GM18951 (cell line): ENCODE results near the gene OPA3.

Experiments
- POLR2A ChIP-seq: IDR thresholded peaks from 4 replicates; pipeline ENCODE4 v1.6.1; 2011; ENCODE audit warnings: mild to moderate bottlenecking; ENCODE audit not compliant: insufficient read length, insufficient read depth; ENCODE audit errors: extremely low read depth
- in situ Hi-C: fragments of 300-500 bp; cut with MboI; formaldehyde crosslinking; loops from one replicate; pipeline ENCODE4 v1.12.0; 2022; ENCODE audit warnings: low sequenced_read_pairs, mixed read lengths, inconsistent platforms; ENCODE audit not compliant: unreplicated experiment

Gene OPA3

GRCh38 chr19:45505151-45505995 is 79.2 kb downstream of the OPA3 start:
- in situ Hi-C loops: no loop called here
- TF ChIP-seq POLR2A: no peak

- in situ Hi-C loops: no loop called here
- TF ChIP-seq POLR2A: no peak
Observed at GRCh38 chr19:45503909-45504308, 80.7 kb downstream of the OPA3 start.

- TF ChIP-seq POLR2A: no peak
- in situ Hi-C loops: no loop called here
Observed at GRCh38 chr19:45502111-45502510, 82.5 kb downstream of the OPA3 start.

GRCh38 chr19:45501730-45502014 is 82.9 kb downstream of the OPA3 start:
- TF ChIP-seq POLR2A: no peak
- in situ Hi-C loops: no loop called here

- TF ChIP-seq POLR2A: no peak
- in situ Hi-C loops: no loop called here
Observed at GRCh38 chr19:45500918-45501729, 83.5 kb downstream of the OPA3 start.

- no peak for TF ChIP-seq POLR2A
- in situ Hi-C loops: no loop called here
Observed at GRCh38 chr19:45499196-45500180, 85.1 kb downstream of the OPA3 start.

GRCh38 chr19:45498411-45499195 is 86.0 kb downstream of the OPA3 start, which contains the start of gene PPM1N:
Gene PPM1N, plus strand, starts transcription at chr19:45498443. Its CDS starts 30 bp downstream, at chr19:45498473.
- TF ChIP-seq POLR2A: peak; percentile 24
- in situ Hi-C loops: no loop called here

GRCh38 chr19:45497791-45498190 is 86.8 kb downstream of the OPA3 start:
- in situ Hi-C loops: no loop called here
- TF ChIP-seq POLR2A: no peak

GRCh38 chr19:45496349-45496953 is 88.2 kb downstream of the OPA3 start:
- TF ChIP-seq POLR2A: no peak
- in situ Hi-C loops: no loop called here

GRCh38 chr19:45495178-45495577 is 89.4 kb downstream of the OPA3 start:
- no peak for TF ChIP-seq POLR2A
- in situ Hi-C loops: no loop called here

- in situ Hi-C loops: no loop called here
- no peak for TF ChIP-seq POLR2A
Observed at GRCh38 chr19:45494261-45494916, 90.2 kb downstream of the OPA3 start.
